Measurements from ENCODE around the gene SMAD1. TPM values are rescaled to one million over a fixed set of nuclear protein-coding genes. Genes with fewer than 3 reads are reported as not detected.

Gene SMAD1
- total and polyA plus RNA-seq, 2 of the 4 experiments (the other 2 are of a cell fraction): 11.6 to 17.6 TPM

DNA sequence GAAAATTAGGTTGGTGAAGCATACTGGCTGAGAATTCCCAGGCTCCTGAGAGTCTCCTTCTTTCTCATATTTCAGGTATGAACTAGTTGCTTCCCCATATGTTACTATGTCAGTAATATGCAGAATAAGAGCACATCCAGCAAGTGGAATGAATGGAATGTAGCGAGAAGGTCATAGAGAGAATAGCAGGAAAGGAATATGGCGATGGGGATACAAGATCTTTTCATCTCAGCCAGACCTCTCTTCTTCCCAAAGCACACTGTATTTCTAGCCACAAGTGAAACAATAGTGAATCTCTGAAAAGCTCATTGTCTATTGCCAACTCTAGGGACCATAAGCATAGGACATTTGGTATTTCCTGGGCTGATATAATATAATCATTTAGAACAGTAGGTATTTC is 82.9 kb downstream of the SMAD1 start:
- Histone ChIP-seq H4K20me1 (ENCODE audit: insufficient read depth, low read length) (no peaks in the 10 kb centered on the region), H3K4ac (ENCODE audit: low read depth, low read length) (no peak overlapping the region), H3K27ac (ENCODE audit: insufficient read depth, low read length) (no peak overlapping the region), H3K27me3 (ENCODE audit: control insufficient read depth, insufficient read depth, low read length) (no peaks in the 10 kb centered on the region), H2AK5ac (ENCODE audit: low read depth, low read length) (no peak overlapping the region), H3K9me3 (ENCODE audit: control insufficient read depth, insufficient read depth, low read length) (no peaks in the 10 kb centered on the region; the same call in 1 of the 2 replicates), H2AFZ (replicated peaks; ENCODE audit: low read length, poor library complexity) (no peak overlapping the region), H3K23ac (ENCODE audit: low read depth, low read length) (no peak overlapping the region), H3K18ac (ENCODE audit: low read depth, low read length) (no peak overlapping the region), H3K4me1 (ENCODE audit: control insufficient read depth, insufficient read depth, low read length) (no peaks in the 10 kb centered on the region), H2BK5ac (ENCODE audit: low read depth, low read length, poor library complexity, severe bottlenecking) (no peak overlapping the region), H2BK20ac (ENCODE audit: low read depth, low read length) (no peak overlapping the region), H3K79me1 (ENCODE audit: low read depth in 1 of 2, low read length in 2 of 2) (no peaks in the 10 kb centered on the region), H2BK120ac (ENCODE audit: low read depth, low read length) (no peak overlapping the region), H3K9me1 (ENCODE audit: insufficient read depth, low read length) (no peaks in the 10 kb centered on the region), H4K8ac (ENCODE audit: low read depth in 2 of 2, low read length in 2 of 2) (no peak overlapping the region), H3K9ac (ENCODE audit: low read depth, low read length) (no peak overlapping the region), H3K4me2 (ENCODE audit: low read depth, low read length) (no peak overlapping the region), H2AK9ac (replicated peaks; ENCODE audit: low read depth, low read length, poor library complexity) (no peak overlapping the region), H3K56ac (ENCODE audit: extremely low read depth, insufficient read depth, low read length) (no peak overlapping the region), H3K4me3 (ENCODE audit: insufficient read depth, low read depth, low read length) (no peak overlapping the region), H3K36me3 (ENCODE audit: control insufficient read depth, insufficient read depth, low read length) (peaks cover 2% of the 10 kb centered on the region; the same call in 1 of the 2 replicates), H3K14ac (replicated peaks; ENCODE audit: low read depth, low read length) (no peak overlapping the region), H2BK15ac (ENCODE audit: low read depth, low read length) (no peak overlapping the region), H4K91ac (ENCODE audit: insufficient read depth, low read depth, low read length) (no peak overlapping the region), H4K5ac (ENCODE audit: low read depth, low read length) (no peak overlapping the region)
- in situ Hi-C loops (cut with MboI; ENCODE audit: low sequenced_read_pairs) (no loop called here), intact Hi-C loops (cut with micrococcal nuclease) (no loop called here), dilution Hi-C loops (cut with HindIII; ENCODE audit: low sequenced_read_pairs, unreplicated experiment) (no loop called here)
- no peak for TF ChIP-seq RFX5 (IDR thresholded peaks at IDR 0.05; ENCODE audit: low read depth, low read length)
- no peak for TF ChIP-seq NFE2L2 (IDR thresholded peaks at IDR 0.05; ENCODE audit: low read depth, low read length)
- TF ChIP-seq, protein P1, sequence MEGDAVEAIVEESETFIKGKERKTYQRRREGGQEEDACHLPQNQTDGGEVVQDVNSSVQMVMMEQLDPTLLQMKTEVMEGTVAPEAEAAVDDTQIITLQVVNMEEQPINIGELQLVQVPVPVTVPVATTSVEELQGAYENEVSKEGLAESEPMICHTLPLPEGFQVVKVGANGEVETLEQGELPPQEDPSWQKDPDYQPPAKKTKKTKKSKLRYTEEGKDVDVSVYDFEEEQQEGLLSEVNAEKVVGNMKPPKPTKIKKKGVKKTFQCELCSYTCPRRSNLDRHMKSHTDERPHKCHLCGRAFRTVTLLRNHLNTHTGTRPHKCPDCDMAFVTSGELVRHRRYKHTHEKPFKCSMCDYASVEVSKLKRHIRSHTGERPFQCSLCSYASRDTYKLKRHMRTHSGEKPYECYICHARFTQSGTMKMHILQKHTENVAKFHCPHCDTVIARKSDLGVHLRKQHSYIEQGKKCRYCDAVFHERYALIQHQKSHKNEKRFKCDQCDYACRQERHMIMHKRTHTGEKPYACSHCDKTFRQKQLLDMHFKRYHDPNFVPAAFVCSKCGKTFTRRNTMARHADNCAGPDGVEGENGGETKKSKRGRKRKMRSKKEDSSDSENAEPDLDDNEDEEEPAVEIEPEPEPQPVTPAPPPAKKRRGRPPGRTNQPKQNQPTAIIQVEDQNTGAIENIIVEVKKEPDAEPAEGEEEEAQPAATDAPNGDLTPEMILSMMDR (conservative IDR thresholded peaks at IDR 0.05; ENCODE audit: low read depth, low read length): no peak
- TF ChIP-seq MAZ (IDR thresholded peaks at IDR 0.05; ENCODE audit: borderline replicate concordance, low read depth, low read length): no peak
- no peak for TF ChIP-seq CHD1 (IDR thresholded peaks at IDR 0.05; ENCODE audit: low read depth, low read length)
- no peak for TF ChIP-seq RCOR1 (IDR thresholded peaks at IDR 0.05; ENCODE audit: insufficient replicate concordance, low read length)
- no peak for TF ChIP-seq RAD21 (IDR thresholded peaks at IDR 0.05; ENCODE audit: low read length)
- TF ChIP-seq, protein P2, sequence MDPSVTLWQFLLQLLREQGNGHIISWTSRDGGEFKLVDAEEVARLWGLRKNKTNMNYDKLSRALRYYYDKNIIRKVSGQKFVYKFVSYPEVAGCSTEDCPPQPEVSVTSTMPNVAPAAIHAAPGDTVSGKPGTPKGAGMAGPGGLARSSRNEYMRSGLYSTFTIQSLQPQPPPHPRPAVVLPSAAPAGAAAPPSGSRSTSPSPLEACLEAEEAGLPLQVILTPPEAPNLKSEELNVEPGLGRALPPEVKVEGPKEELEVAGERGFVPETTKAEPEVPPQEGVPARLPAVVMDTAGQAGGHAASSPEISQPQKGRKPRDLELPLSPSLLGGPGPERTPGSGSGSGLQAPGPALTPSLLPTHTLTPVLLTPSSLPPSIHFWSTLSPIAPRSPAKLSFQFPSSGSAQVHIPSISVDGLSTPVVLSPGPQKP (IDR thresholded peaks at IDR 0.05; ENCODE audit: borderline replicate concordance, low read depth, low read length): no peak
- no peak for TF ChIP-seq CEBPB (IDR thresholded peaks at IDR 0.05; ENCODE audit: low read depth, low read length)
- WGBS, 2 experiments (ENCODE audit: extremely low coverage in 2 of 2, insufficient read length in 1 of 2): no CpG with 5 or more reads among the region's 2 CpGs
- CTCF ChIA-PET: no interaction called here
- no TSS peak for BruUV-seq (replicated peaks)
- ATAC-seq (ENCODE audit: low read depth) (no peak), DNase-seq (no peak)
- POLR2A ChIA-PET (ENCODE audit: unreplicated experiment): no interaction called here
